K562 (cell line): ENCODE measurements around the gene TCFL5. TPM values are rescaled to one million over a fixed set of nuclear protein-coding genes. Genes with fewer than 3 reads are reported as not detected.

Experiments used
- CHD1 ChIP-seq: fragments of 200-600 bp; sonication (generic); IDR thresholded peaks from one replicate; pipeline ENCODE4 v1.6.1; 2012; ENCODE audit warnings: mild to moderate bottlenecking, moderate library complexity, low read length, inconsistent platforms
- CREM ChIP-seq: IDR thresholded peaks from 2 replicates; pipeline ENCODE4 v1.6.1; 2014; ENCODE audit warnings: antibody characterized with exemption, low read depth
- EHMT2 ChIP-seq: fragments of 450-650 bp; IDR thresholded peaks from 2 replicates; pipeline ENCODE4 v1.6.1; 2018; ENCODE audit warnings: antibody characterized with exemption
- FOS ChIP-seq: IDR thresholded peaks from 3 replicates; pipeline ENCODE4 v1.6.1; 2011; ENCODE audit not compliant: insufficient read length; ENCODE audit errors: extremely low read depth
- HLTF ChIP-seq: fragments of 450-650 bp; IDR thresholded peaks from 2 replicates; pipeline ENCODE4 v1.6.1; 2016
- HMG20B ChIP-seq: fragments of 250-450 bp; sonication (Bioruptor Pico); IDR thresholded peaks from 2 replicates; pipeline ENCODE4 v1.5.0; 2021; ENCODE audit warnings: mild to moderate bottlenecking
- MEF2D ChIP-seq: conservative IDR thresholded peaks from 2 replicates; pipeline ENCODE4 v1.6.1; 2016; ENCODE audit warnings: low read depth, missing genetic modification characterization, missing compliant biosample characterization
- MTA3 ChIP-seq: fragments of 450-650 bp; formaldehyde crosslinking; IDR thresholded peaks from 2 replicates; pipeline ENCODE4 v1.6.1; 2017; ENCODE audit warnings: mild to moderate bottlenecking, borderline replicate concordance
- MTF1 ChIP-seq: fragments of 250-450 bp; sonication (Bioruptor Pico); IDR thresholded peaks from 2 replicates; pipeline ENCODE4 v1.9.0; 2021; ENCODE audit warnings: moderate library complexity, mild to moderate bottlenecking, inconsistent platforms, borderline replicate concordance
- MXI1 ChIP-seq: IDR thresholded peaks from 2 replicates; pipeline ENCODE4 v1.6.1; 2011; ENCODE audit warnings: low read depth, mild to moderate bottlenecking, improper control_type of control experiment, low read length
- NFIC ChIP-seq: fragments of 450-650 bp; IDR thresholded peaks from 2 replicates; pipeline ENCODE4 v1.6.1; 2017; ENCODE audit warnings: mild to moderate bottlenecking, inconsistent platforms
- NR2C2 ChIP-seq, 2 experiments: fragments of 200-800 bp in 1 of 2; sonication (Bioruptor generic) in 1 of 2; sonication (generic) in 1 of 2; formaldehyde crosslinking in 1 of 2; IDR thresholded peaks; 2 replicates each; pipeline versions ENCODE4 v1.6.1 to v1.8.0; 2016 to 2022; ENCODE audit warnings: mild to moderate bottlenecking in 1 of 2, missing compliant biosample characterization in 1 of 2, missing genetic modification characterization in 1 of 2, missing genetic modification reagents in 1 of 2
- RBBP5 ChIP-seq: fragments of 200-600 bp; sonication (generic); IDR thresholded peaks from 2 replicates; pipeline ENCODE4 v1.6.1; 2012; ENCODE audit warnings: borderline replicate concordance, mild to moderate bottlenecking, low read length, control low read depth, inconsistent platforms; ENCODE audit not compliant: insufficient read depth, poor library complexity, severe bottlenecking
- SNIP1 ChIP-seq: fragments of 450-650 bp; IDR thresholded peaks from 2 replicates; pipeline ENCODE4 v1.7.1; 2017; ENCODE audit warnings: low read depth, mild to moderate bottlenecking
- SNRNP70 ChIP-seq: fragments of 200-400 bp; formaldehyde crosslinking; optimal IDR thresholded peaks from 2 replicates; pipeline ENCODE3; 2017; ENCODE audit warnings: low read depth, low read length
- TAF1 ChIP-seq: IDR thresholded peaks from 2 replicates; pipeline ENCODE4 v1.6.1; 2011; ENCODE audit warnings: mild to moderate bottlenecking, low read length, moderate library complexity; ENCODE audit not compliant: insufficient read depth, control insufficient read depth, severe bottlenecking; ENCODE audit errors: extremely low read depth
- ZBTB8A ChIP-seq: fragments of 450-650 bp; IDR thresholded peaks from 2 replicates; pipeline ENCODE4 v1.6.1; 2018; ENCODE audit warnings: mild to moderate bottlenecking, moderate library complexity; ENCODE audit not compliant: partially characterized antibody
- ZFX ChIP-seq: sonication (generic); formaldehyde crosslinking; IDR thresholded peaks from 2 replicates; pipeline ENCODE4 v1.8.0; 2022; ENCODE audit warnings: mild to moderate bottlenecking, missing genetic modification reagents, moderate library complexity
- ZNF57 ChIP-seq: fragments of 450-650 bp; formaldehyde crosslinking; IDR thresholded peaks from 2 replicates; pipeline ENCODE4 v1.4.0; 2020; ENCODE audit warnings: mild to moderate bottlenecking, moderate library complexity
- ZNF644 ChIP-seq: fragments of 200-800 bp; sonication (Bioruptor generic); IDR thresholded peaks from 2 replicates; pipeline ENCODE4 v1.6.1; 2016; ENCODE audit warnings: low read depth, missing genetic modification characterization, missing compliant biosample characterization
- polyA plus RNA-seq, 8 experiments: library from polyadenylated mRNA; depleted of rRNA in 4 of 8; stranded (reverse) in 5 of 8; unstranded in 3 of 8; fragments of >200 nt; fragmentation: Nextera tagmentation in 2 of 8; fragmentation: Illumina TruSeq in 1 of 8; extraction: Ambion mirVana in 2 of 8; extraction: Trizol in 1 of 8; gene quantifications; 2 replicates each; pipeline versions ENCODE4 v1.2.1 to v1.2.3, GENCODE V29; 2011 to 2014; ENCODE audit warnings: inconsistent platforms in 1 of 8, missing spikeins in 1 of 8
- total RNA-seq, 7 experiments: library from RNA; depleted of rRNA in 6 of 7; stranded (reverse); fragments of >200 nt in 6 of 7; fragmentation: Illumina TruSeq in 2 of 7; extraction: Trizol in 2 of 7; gene quantifications; 2 replicates each; pipeline versions ENCODE4 v1.2.1 to v1.2.3, GENCODE V29; 2011 to 2021; ENCODE audit warnings: low replicate concordance in 1 of 7
- TF ChIP-seq, protein P1 (sequence below): fragments of 450-650 bp; formaldehyde crosslinking; IDR thresholded peaks from 2 replicates; pipeline ENCODE4 v1.4.0; 2022; ENCODE audit warnings: missing genetic modification characterization
- TF ChIP-seq, protein P2 (sequence below): sonication (generic); formaldehyde crosslinking; IDR thresholded peaks from 2 replicates; pipeline ENCODE4 v1.8.0; 2022; ENCODE audit warnings: missing genetic modification reagents, mild to moderate bottlenecking, moderate library complexity, borderline replicate concordance
- TF ChIP-seq, protein P3 (sequence below): fragments of 450-650 bp; IDR thresholded peaks from 2 replicates; pipeline ENCODE4 v1.6.1; 2016; ENCODE audit warnings: borderline replicate concordance
- TF ChIP-seq, protein P4 (sequence below): fragments of 450-650 bp; IDR thresholded peaks from 2 replicates; pipeline ENCODE4 v1.6.1; 2016; ENCODE audit warnings: missing biosample characterization, missing genetic modification characterization

The TCFL5 gene
- total and polyA plus RNA-seq, 9 of the 15 experiments (the other 6 are each of a cell fraction or from before 2014, with no cell fraction given), result 1.00 to 12.6 (median 9.1) TPM

DNA sequence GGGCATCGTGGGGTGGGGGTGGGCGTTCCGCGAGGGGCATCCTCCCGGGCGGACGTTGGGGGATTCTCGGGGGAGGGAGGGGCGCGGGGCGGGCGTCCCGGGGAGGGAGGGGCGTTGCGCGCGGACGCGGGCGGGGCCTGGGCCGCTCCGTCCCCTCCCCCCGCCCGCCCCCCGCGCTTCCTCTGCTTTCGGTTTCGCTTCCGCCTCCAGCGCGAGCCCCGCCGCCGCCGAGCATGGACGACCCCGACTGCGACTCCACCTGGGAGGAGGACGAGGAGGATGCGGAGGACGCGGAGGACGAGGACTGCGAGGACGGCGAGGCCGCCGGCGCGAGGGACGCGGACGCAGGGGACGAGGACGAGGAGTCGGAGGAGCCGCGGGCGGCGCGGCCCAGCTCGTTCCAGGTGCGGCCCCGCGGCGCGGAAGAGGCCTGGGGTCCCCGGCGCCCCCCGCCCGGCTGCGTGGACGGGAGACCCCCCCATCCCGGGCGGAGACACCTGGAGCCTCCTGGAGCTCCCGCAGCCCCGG is 56.9 kb downstream of the TCFL5 start, which contains the start of gene OGFR (continued):
- TF ChIP-seq, protein P1, sequence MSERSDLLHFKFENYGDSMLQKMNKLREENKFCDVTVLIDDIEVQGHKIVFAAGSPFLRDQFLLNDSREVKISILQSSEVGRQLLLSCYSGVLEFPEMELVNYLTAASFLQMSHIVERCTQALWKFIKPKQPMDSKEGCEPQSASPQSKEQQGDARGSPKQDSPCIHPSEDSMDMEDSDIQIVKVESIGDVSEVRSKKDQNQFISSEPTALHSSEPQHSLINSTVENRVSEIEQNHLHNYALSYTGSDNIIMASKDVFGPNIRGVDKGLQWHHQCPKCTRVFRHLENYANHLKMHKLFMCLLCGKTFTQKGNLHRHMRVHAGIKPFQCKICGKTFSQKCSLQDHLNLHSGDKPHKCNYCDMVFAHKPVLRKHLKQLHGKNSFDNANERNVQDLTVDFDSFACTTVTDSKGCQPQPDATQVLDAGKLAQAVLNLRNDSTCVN (CRISPR knock-in tag), result no peak
- TF ChIP-seq HLTF (no peak), ZNF57 (CRISPR knock-in tag) (no peak), CREM (peak; percentile 36; the same call in 1 of the 2 replicates), ZFX (CRISPR knock-in tag) (peak; percentile 33; the same call in 1 of the 2 replicates), FOS (no peak), NFIC (0 out of 2 replicates have a peak, but pooled peaks have one; percentile 9), MTA3 (peak; percentile 30; the same call in 1 of the 2 replicates), CHD1 (no peak), MTF1 (CRISPR knock-in tag) (no peak), TAF1 (peak; percentile 53), ZNF644 (no peak), RBBP5 (peak; percentile 95), MEF2D (tag) (no peak), NR2C2 (CRISPR knock-in tag; IDR thresholded peaks at IDR 0.05) (no peak), NR2C2 (tag; IDR thresholded peaks at IDR 0.05) (no peak), EHMT2 (no peak), MXI1 (0 out of 2 replicates have a peak, but pooled peaks have one; percentile 55), ZBTB8A (no peak), SNIP1 (no peak), SNRNP70 (no peak), HMG20B (no peak)
- TF ChIP-seq, protein P2, sequence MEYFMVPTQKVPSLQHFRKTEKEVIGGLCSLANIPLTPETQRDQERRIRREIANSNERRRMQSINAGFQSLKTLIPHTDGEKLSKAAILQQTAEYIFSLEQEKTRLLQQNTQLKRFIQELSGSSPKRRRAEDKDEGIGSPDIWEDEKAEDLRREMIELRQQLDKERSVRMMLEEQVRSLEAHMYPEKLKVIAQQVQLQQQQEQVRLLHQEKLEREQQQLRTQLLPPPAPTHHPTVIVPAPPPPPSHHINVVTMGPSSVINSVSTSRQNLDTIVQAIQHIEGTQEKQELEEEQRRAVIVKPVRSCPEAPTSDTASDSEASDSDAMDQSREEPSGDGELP (CRISPR knock-in tag), result peak; percentile 39; the same call in 1 of the 2 replicates
- TF ChIP-seq, protein P3, sequence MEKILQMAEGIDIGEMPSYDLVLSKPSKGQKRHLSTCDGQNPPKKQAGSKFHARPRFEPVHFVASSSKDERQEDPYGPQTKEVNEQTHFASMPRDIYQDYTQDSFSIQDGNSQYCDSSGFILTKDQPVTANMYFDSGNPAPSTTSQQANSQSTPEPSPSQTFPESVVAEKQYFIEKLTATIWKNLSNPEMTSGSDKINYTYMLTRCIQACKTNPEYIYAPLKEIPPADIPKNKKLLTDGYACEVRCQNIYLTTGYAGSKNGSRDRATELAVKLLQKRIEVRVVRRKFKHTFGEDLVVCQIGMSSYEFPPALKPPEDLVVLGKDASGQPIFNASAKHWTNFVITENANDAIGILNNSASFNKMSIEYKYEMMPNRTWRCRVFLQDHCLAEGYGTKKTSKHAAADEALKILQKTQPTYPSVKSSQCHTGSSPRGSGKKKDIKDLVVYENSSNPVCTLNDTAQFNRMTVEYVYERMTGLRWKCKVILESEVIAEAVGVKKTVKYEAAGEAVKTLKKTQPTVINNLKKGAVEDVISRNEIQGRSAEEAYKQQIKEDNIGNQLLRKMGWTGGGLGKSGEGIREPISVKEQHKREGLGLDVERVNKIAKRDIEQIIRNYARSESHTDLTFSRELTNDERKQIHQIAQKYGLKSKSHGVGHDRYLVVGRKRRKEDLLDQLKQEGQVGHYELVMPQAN, result 0 out of 2 replicates have a peak, but pooled peaks have one; percentile 38
- TF ChIP-seq, protein P4, sequence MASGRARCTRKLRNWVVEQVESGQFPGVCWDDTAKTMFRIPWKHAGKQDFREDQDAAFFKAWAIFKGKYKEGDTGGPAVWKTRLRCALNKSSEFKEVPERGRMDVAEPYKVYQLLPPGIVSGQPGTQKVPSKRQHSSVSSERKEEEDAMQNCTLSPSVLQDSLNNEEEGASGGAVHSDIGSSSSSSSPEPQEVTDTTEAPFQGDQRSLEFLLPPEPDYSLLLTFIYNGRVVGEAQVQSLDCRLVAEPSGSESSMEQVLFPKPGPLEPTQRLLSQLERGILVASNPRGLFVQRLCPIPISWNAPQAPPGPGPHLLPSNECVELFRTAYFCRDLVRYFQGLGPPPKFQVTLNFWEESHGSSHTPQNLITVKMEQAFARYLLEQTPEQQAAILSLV, result no peak
